Measurements from ENCODE around the gene DLG2.

GRCh38 chr11:84117394-84117793 lies 1509.8 kb downstream of the DLG2 start:
- no peak for TF ChIP-seq CTCF (IDR thresholded peaks at IDR 0.05)
- TF ChIP-seq POLR2A (IDR thresholded peaks at IDR 0.05): no peak
- TF ChIP-seq POLR2AphosphoS5 (IDR thresholded peaks at IDR 0.05): no peak

All from sigmoid colon (tissue), 4 donors.